HEK293 (cell line): ENCODE results near the gene KCNK15.

Experiments used
- CTCF ChIP-seq: fragments of 450-650 bp; formaldehyde crosslinking; IDR thresholded peaks from 2 replicates; pipeline ENCODE4 v1.5.1; 2016; ENCODE audit warnings: missing biosample characterization, missing genetic modification characterization
- GLIS2 ChIP-seq: fragments of 450-650 bp; formaldehyde crosslinking; IDR thresholded peaks from 2 replicates; pipeline ENCODE4 v1.5.1; 2016; ENCODE audit warnings: missing biosample characterization, missing genetic modification characterization
- HOXA7 ChIP-seq: sonication (generic); formaldehyde crosslinking; IDR thresholded peaks from 2 replicates; pipeline ENCODE4 v1.8.1; 2022; ENCODE audit warnings: missing genetic modification reagents, borderline replicate concordance
- PRDM4 ChIP-seq: fragments of 450-650 bp; formaldehyde crosslinking; IDR thresholded peaks from 2 replicates; pipeline ENCODE4 v1.5.1; 2017; ENCODE audit warnings: missing biosample characterization, missing genetic modification characterization
- SP2 ChIP-seq: fragments of 450-650 bp; formaldehyde crosslinking; IDR thresholded peaks from 2 replicates; pipeline ENCODE4 v1.5.1; 2016; ENCODE audit warnings: missing biosample characterization, missing genetic modification characterization
- YY1 ChIP-seq: fragments of 450-650 bp; formaldehyde crosslinking; IDR thresholded peaks from 2 replicates; pipeline ENCODE4 v1.5.1; 2018; ENCODE audit warnings: missing biosample characterization, missing genetic modification characterization
- ZBTB1 ChIP-seq: fragments of 450-650 bp; formaldehyde crosslinking; IDR thresholded peaks from 2 replicates; pipeline ENCODE4 v1.5.1; 2016; ENCODE audit warnings: missing biosample characterization, missing genetic modification characterization
- ZBTB48 ChIP-seq: fragments of 450-650 bp; formaldehyde crosslinking; IDR thresholded peaks from 2 replicates; pipeline ENCODE4 v1.5.1; 2016; ENCODE audit warnings: missing biosample characterization, missing genetic modification characterization
- ZBTB7A ChIP-seq: fragments of 450-650 bp; formaldehyde crosslinking; IDR thresholded peaks from 2 replicates; pipeline ENCODE4 v1.5.1; 2016; ENCODE audit warnings: low read depth, missing biosample characterization, missing genetic modification characterization
- ZIC2 ChIP-seq: fragments of 450-650 bp; formaldehyde crosslinking; IDR thresholded peaks from 2 replicates; pipeline ENCODE4 v1.5.1; 2016; ENCODE audit warnings: missing biosample characterization, missing genetic modification characterization
- ZNF148 ChIP-seq: fragments of 450-650 bp; formaldehyde crosslinking; IDR thresholded peaks from 2 replicates; pipeline ENCODE4 v1.5.0; 2017; ENCODE audit warnings: missing biosample characterization, missing genetic modification characterization, borderline replicate concordance
- ZNF18 ChIP-seq: fragments of 450-650 bp; formaldehyde crosslinking; IDR thresholded peaks from 2 replicates; pipeline ENCODE4 v1.5.1; 2016; ENCODE audit warnings: missing biosample characterization, missing genetic modification characterization
- ZNF341 ChIP-seq: fragments of 450-650 bp; formaldehyde crosslinking; IDR thresholded peaks from 2 replicates; pipeline ENCODE4; 2016; ENCODE audit warnings: low read depth, missing biosample characterization, missing genetic modification characterization
- ZNF362 ChIP-seq: fragments of 450-650 bp; formaldehyde crosslinking; IDR thresholded peaks from 2 replicates; pipeline ENCODE4 v1.5.1; 2016; ENCODE audit warnings: missing biosample characterization, missing genetic modification characterization
- ZNF473 ChIP-seq: fragments of 450-650 bp; formaldehyde crosslinking; IDR thresholded peaks from 2 replicates; pipeline ENCODE4 v1.5.1; 2017; ENCODE audit warnings: missing biosample characterization, missing genetic modification characterization
- ZNF518A ChIP-seq: fragments of 450-650 bp; formaldehyde crosslinking; conservative IDR thresholded peaks from 2 replicates; pipeline ENCODE4 v1.5.1; 2016; ENCODE audit warnings: low read depth, missing biosample characterization, missing genetic modification characterization
- ZNF549 ChIP-seq: fragments of 450-650 bp; IDR thresholded peaks from 2 replicates; pipeline ENCODE4 v1.5.1; 2018; ENCODE audit warnings: missing biosample characterization, missing genetic modification characterization, mild to moderate bottlenecking, inconsistent platforms, moderate library complexity
- ZNF610 ChIP-seq: fragments of 450-650 bp; formaldehyde crosslinking; IDR thresholded peaks from 2 replicates; pipeline ENCODE4 v1.5.1; 2016; ENCODE audit warnings: missing biosample characterization, missing genetic modification characterization, borderline replicate concordance
- ZNF664 ChIP-seq: fragments of 450-650 bp; formaldehyde crosslinking; IDR thresholded peaks from 2 replicates; pipeline ENCODE4 v1.5.1; 2016; ENCODE audit warnings: missing biosample characterization, missing genetic modification characterization
- ZNF768 ChIP-seq: fragments of 450-650 bp; formaldehyde crosslinking; IDR thresholded peaks from 2 replicates; pipeline ENCODE4 v1.5.1; 2018; ENCODE audit warnings: missing biosample characterization, mild to moderate bottlenecking, missing genetic modification characterization
- ZNF785 ChIP-seq: fragments of 450-650 bp; formaldehyde crosslinking; IDR thresholded peaks from 2 replicates; pipeline ENCODE4 v1.5.1; 2016; ENCODE audit warnings: missing biosample characterization, missing genetic modification characterization
- ZNF792 ChIP-seq: fragments of 450-650 bp; formaldehyde crosslinking; IDR thresholded peaks from 2 replicates; pipeline ENCODE4 v1.5.1; 2016; ENCODE audit warnings: missing biosample characterization, missing genetic modification characterization
- ZNF843 ChIP-seq: fragments of 450-650 bp; formaldehyde crosslinking; IDR thresholded peaks from 2 replicates; pipeline ENCODE4 v1.5.1; 2016; ENCODE audit warnings: missing biosample characterization, missing genetic modification characterization
- ZXDB ChIP-seq: fragments of 450-650 bp; formaldehyde crosslinking; IDR thresholded peaks from 2 replicates; pipeline ENCODE4 v1.5.1; 2016; ENCODE audit warnings: missing biosample characterization, missing genetic modification characterization

KCNK15 gene

GRCh38 chr20:44747166-44748004 is 1.7 kb downstream of the KCNK15 start (continued):
- TF ChIP-seq CTCF (peak; percentile 78), ZNF18 (no peak), ZNF610 (tag by site-specific recombination) (no peak), ZNF518A (tag by site-specific recombination) (0 out of 2 replicates have a peak, but pooled peaks have one; percentile 3), ZNF792 (tag by site-specific recombination) (no peak), ZNF768 (tag by site-specific recombination) (no peak), ZBTB1 (tag by site-specific recombination) (no peak), ZNF473 (tag by site-specific recombination) (no peak), ZNF664 (tag by site-specific recombination) (no peak), ZXDB (tag by site-specific recombination) (no peak; the same call in 1 of the 2 replicates), ZBTB48 (tag by site-specific recombination) (no peak), PRDM4 (tag by site-specific recombination) (no peak), ZNF341 (tag by site-specific recombination) (peak; percentile 8; the same call in 1 of the 2 replicates), ZNF843 (tag by site-specific recombination) (no peak), ZIC2 (peak; percentile 2; the same call in 1 of the 2 replicates), ZNF362 (no peak), ZNF549 (tag by site-specific recombination) (no peak), ZBTB7A (tag by site-specific recombination) (no peak), YY1 (tag by site-specific recombination) (no peak), ZNF785 (tag by site-specific recombination) (no peak), HOXA7 (CRISPR knock-in tag) (no peak), GLIS2 (no peak), SP2 (tag by site-specific recombination) (no peak), ZNF148 (no peak)
